Stimulated activated CD8-positive, alpha-beta memory T cell treated with anti-CD3 and anti-CD28 coated beads, Interleukin-7, amount 100 ng/mL, for 24 hours (primary cell): ENCODE data around the gene TERB1.

Experiments
- DNase-seq: peaks from one replicate; pipeline ENCODE4 v3.0.0-alpha.2; 2020; ENCODE audit warnings: low read depth

Gene TERB1, protein sequence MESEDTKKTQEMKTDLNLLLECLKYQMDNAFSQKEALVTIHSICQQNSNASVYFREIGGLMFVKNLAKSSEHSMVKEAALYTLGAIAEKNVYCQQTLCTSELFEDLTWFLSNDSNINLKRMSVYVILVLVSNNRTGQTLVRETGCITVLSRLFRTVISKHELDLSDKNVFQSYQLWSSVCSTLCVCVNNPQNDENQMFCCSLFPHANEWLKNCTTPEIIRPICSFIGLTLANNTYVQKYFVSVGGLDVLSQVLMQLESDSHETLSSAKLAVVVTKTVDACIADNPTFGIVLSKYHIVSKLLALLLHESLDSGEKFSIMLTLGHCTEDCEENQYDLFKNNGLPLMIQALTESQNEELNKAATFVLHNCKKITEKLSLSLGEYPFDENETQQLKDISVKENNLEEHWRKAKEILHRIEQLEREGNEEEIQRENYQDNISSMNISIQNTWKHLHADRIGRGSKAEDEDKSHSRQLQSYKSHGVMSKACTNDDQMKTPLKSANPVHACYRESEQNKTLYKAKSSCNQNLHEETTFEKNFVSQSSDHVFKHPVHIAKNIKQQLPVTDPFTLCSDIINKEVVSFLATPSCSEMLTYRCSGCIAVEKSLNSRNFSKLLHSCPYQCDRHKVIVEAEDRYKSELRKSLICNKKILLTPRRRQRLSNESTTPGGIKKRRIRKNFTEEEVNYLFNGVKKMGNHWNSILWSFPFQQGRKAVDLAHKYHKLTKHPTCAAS

DNA sequence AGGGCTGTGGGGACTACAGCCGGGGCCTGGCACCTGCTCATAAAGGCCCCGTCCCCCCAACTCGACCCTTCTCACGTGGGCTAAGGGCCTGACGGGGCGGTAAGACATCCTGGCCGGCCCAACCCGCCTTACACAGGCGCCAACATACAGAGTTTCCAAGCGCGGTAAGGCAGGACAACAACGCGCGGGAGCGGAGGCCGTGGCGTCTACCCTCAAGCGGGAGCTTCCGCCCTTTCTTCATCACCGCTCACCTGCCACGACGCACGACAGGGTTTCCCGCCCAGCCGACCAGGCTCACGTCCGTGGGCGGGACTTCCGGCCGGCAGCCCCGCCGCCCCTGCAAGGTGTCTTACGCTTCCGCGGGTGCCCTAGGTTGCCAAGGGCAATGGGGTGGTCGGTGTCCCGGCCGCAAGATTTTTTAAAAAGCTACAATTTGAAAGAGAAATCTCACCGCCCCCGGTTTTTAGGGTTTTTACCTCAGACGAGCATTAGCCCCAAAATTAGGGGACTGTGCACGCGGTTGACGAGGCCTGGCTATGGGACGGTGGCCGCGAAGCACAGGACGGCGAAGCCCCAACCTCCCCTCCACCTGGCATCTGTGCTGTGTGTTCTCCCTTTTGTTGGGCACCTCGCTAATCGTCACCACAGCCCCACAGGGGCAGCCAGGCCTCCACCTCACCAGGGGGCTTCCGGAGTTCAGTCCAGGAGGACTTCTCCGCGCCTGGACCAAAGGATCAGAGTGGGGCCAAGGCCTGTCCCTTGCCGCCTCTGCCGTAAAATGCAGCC, at the start of gene TERB1:
TSS of gene TERB1 (minus strand) at position 265 of the 786 bp plus-strand sequence. CDS start 4,786 bp downstream, outside the sequence.
- DNase-seq: no peak

DNA sequence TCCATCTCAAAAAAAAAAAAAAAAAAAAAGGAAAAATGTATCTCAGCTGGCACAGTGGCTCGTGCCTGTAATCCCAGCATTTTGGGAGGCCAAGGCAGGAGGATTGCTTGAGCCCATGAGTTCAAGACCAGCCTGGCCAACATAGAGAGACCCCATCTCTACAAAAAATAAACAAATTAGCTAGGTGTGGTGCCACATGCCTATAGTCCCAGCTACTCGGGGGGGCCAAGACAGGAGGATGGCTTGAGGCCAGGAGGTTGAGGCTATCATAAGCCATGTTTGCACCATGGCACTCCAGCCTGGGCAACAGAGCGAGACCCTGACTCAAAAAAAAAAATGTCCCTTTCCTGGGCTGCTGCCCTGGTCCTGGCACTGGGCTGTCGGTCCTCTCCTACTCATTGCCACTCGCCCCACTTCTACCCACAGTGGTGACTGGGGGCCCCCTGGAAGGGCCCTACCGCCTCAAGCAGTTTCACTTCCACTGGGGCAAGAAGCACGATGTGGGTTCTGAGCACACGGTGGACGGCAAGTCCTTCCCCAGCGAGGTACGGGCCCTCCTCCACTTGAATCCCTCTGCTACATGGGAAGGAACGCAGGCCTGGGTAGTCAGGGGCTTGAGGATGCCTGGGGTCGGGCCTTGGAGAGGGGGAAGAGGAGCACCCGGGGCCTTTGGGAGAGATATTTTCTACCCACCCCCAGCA, 48.9 kb upstream of the TERB1 start:
- no peak for DNase-seq

DNA sequence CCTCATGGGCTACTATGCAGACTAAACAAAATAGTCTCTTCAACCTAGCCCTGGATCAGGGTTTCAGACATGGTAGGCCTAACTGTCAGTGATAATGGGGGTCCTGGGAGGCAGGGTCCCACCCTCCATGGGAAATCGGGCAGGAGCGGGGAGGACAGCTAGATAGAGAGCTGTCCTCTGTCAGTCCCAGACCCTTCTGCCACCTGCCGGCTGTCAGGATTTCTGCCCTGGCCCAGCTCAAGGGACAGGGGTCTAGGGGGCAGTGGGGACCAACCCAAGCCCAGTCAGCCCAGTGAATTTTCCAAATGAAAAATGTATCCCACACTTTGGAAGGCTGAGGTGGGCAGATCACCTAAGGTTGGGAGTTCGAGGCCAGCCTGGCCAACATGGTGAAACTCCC, 48.2 kb upstream of the TERB1 start:
- DNase-seq: no peak

DNA sequence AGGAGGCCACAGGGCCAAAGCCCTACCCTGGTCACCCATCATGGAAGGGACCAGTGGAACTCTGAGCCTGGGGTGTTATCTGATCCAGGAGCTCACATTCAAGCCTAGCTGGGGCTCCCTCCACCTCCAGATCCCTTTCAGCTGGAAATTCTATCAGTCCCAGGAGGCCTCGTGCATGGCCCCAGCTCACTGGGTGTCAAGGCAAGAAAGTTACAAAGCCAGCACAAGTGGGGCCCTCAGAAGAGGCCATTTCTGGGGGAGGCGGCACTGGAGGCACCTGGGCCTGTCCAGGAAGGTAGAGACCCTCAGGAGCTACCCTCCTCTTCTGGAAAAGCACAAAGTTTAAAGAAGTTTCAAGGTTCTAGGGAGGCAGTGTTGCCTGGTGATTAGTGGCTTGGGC, 47.6 kb upstream of the TERB1 start:
- DNase-seq: no peak

- no peak for DNase-seq
Observed at GRCh38 chr16:66848172-66848571, 46.8 kb upstream of the TERB1 start.

DNA sequence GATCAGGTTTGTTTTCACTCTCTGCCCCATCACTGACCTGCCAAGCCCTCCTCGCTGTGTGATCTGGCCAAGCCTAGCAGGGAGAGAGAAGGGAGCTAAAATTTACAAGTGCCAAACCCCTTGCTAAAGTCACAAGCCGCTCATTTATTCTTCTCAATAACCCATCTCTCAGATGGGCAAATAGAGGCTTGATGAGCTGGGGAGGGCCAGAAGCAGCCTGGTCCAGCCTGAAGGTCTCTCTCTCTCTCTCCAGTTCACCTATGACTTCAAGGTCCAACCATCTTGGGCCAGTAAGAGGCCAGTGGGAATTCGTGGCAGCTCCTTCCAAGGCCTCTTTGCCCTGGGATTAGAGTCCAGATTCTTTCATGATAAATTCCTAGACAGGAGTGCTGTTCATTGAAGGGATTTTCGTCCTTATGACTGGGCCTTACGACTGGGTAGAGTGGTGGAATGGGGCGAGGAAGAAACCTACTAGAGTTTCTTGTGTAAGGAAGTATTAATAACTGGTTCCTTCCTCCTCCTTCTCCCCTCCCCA, 46.2 kb upstream of the TERB1 start:
- no peak for DNase-seq

DNA sequence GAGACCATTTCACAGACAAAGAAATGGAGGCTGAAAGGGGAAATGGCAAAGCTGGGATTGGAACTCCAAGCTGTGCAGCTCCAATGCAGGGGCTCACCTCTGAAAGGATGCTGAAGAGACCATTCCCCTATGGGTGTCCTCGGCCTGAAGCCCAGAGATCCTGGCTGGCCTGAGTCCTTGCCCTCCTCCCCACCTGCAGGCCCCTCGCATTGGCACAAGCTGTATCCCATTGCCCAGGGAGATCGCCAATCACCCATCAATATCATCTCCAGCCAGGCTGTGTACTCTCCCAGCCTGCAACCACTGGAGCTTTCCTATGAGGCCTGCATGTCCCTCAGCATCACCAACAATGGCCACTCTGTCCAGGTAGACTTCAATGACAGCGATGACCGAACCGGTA, 45.4 kb upstream of the TERB1 start:
- DNase-seq: no peak

- DNase-seq: no peak
Observed at GRCh38 chr16:66846266-66846665, 44.9 kb upstream of the TERB1 start.

DNA sequence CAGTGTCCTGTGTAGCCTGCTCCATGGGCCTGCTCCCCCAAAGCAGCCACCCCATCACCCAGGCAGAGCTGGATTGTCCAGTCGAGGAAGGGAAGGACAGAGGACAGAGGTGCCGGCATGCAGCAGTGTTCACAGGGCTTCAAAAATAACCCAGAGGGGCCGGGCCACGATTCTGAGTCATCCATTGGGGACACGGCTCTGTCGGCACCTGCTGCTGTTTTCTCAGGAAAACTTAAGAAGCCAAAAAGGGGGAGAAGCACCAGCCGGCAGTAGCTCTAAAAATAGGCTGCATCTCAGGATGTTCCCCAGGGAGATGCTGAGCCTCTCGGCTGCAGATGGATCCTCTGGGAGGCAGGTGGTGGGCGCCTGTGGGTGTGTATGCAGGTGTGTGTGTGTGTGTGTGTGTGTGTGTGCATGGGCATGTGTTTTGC, 44.4 kb upstream of the TERB1 start:
- no peak for DNase-seq

DNA sequence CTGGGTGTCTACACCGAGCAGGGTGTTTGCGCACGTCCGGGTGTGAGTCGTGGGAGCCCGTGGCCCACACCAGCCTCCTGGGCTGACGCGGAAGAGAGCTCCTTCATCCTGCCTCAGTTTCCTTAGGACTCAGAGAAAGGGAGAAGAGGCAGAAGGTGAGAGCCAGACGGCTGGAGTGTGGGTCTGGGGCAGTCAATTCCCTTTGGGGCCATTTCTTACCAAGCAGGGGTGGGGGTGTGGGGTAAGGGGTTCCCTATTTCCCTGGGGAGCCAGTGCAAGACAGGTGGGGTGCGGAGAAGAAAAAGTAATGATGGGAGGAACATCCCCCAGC, 43.7 kb upstream of the TERB1 start:
- no peak for DNase-seq

GRCh38 chr16:66844342-66845079, 43.1 kb upstream of the TERB1 start, which contains the start of gene CA7:
CA7 (plus strand) TSS chr16:66844414; CDS start chr16:66844488, 74 bp downstream.
- no peak for DNase-seq

GRCh38 chr16:66844009-66844341, 42.6 kb upstream of the TERB1 start:
- no peak for DNase-seq

GRCh38 chr16:66843191-66843590, 41.8 kb upstream of the TERB1 start:
- no peak for DNase-seq

DNA sequence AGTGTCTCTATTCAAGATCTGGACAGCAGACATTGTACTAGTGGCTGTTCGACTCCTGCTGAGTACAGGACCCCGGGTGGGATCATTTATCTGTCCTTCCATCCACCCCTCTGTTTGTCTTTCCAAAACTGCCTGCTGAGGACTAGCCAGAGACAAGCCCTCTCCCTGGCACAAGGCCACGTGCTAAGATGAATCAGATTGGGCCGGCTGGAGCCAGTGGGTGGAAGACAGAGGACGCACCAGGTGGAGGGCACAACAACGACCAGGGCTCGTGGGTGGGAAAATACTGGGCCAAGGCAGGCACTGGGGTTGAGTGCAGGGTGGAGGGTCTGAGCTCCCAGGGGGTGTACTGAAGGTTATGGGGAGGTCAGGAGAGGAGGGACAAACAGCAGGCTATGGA, 41.4 kb upstream of the TERB1 start:
- DNase-seq: no peak

GRCh38 chr16:66841366-66841765, 40.0 kb upstream of the TERB1 start:
- DNase-seq: no peak

DNA sequence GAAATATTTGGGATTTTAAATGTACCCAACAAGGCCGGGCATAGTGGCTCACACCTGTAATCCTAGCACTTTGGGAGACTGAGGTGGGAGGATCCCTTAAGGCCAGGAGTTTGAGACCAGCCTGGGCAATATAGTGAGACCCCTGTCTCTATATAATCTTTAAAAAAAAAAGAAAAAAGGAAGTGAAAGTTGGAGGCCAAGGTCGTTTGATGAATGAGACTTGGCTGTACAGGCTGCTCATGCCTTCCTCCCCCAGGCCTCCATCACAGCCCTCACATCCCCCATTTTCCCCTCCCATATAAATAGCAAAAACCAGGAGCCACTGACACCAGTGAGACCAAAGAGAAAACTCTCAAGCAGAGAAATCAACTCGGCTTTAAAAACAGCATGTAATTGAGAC, 39.5 kb upstream of the TERB1 start:
- no peak for DNase-seq

GRCh38 chr16:66834746-66835145, 33.4 kb upstream of the TERB1 start:
- DNase-seq: no peak

DNA sequence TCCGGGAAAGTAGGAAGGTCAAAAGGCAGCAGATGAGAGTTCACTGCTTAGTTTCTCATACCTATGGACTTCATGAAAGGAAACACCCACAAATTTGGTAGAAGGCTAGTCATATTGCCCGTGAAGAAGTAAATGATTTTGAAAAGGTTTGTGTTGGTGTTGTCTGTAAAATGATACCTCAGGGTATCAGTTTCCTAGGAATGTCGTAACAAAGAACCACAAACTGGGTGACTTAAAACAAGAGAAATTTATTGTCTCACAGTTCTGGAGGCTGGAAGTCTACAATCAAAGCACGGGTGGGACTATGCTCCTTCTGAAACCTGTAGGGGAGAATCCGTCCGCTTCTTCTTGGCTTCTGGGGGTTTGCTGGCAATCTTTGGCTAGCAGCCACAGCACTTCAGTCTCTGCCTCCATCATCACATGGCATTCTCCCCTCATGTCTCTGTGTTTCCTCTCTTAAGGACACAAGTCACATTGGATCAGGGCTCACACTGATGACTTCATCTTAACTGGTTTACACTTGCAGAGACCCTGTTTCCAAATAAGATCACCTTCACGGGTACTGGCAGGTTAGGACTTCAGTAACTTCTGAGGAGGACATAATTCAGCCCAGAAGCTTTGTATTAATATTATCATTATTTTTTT, 31.4 kb upstream of the TERB1 start:
- no peak for DNase-seq

DNA sequence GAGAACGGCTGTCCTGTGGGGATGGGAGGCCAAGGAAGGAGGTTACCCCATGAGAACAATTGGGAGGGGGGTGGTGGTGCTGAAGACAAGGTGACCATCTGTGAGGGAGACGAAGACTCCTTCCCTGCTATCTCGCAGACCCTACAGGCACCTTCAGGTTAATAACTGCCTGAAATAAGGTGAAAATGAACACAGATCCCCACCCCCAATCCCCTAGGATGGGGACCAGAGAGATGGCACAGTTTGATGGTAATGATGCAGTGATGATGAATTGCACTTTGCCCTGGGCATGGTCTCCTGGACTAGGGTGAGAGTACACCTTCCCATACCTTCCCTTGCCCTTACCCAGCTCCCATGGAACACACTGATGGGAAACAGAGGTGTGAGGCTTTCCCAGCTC, 30.8 kb upstream of the TERB1 start:
- no peak for DNase-seq
